IPS-18a (cell line): ENCODE results near the gene ASCC2.

Experiments
- H3K27ac ChIP-seq: one replicate; pipeline ENCODE4 v1.5.1; 2013; ENCODE audit warnings: low read length
- H3K27me3 ChIP-seq: one replicate; pipeline ENCODE4 v1.6.1; 2013; ENCODE audit warnings: mild to moderate bottlenecking, low read length; ENCODE audit not compliant: control insufficient read depth, insufficient read depth
- H3K36me3 ChIP-seq: one replicate; pipeline ENCODE4 v1.6.1; 2013; ENCODE audit warnings: low read depth, low read length; ENCODE audit not compliant: control insufficient read depth
- H3K4me1 ChIP-seq: one replicate; pipeline ENCODE4 v1.6.1; 2013; ENCODE audit warnings: low read depth, low read length; ENCODE audit not compliant: control insufficient read depth
- H3K4me3 ChIP-seq: one replicate; pipeline ENCODE4 v1.5.1; 2013; ENCODE audit warnings: low read length
- H3K9ac ChIP-seq: one replicate; pipeline ENCODE4 v1.6.1; 2013; ENCODE audit warnings: mild to moderate bottlenecking, low read length, moderate library complexity
- H3K9me3 ChIP-seq: one replicate; pipeline ENCODE4 v1.6.1; 2013; ENCODE audit warnings: low read depth, low read length; ENCODE audit not compliant: control insufficient read depth

Gene ASCC2

GRCh38 chr22:29782061-29782845, 55.8 kb downstream of the ASCC2 start:
- Histone ChIP-seq H3K4me1 (no peaks in the 10 kb centered on the region), H3K4me3 (no peak overlapping the region), H3K36me3 (no peaks in the 10 kb centered on the region), H3K9ac (no peak overlapping the region), H3K27me3 (no peaks in the 10 kb centered on the region), H3K27ac (no peak overlapping the region), H3K9me3 (no peaks in the 10 kb centered on the region)

DNA sequence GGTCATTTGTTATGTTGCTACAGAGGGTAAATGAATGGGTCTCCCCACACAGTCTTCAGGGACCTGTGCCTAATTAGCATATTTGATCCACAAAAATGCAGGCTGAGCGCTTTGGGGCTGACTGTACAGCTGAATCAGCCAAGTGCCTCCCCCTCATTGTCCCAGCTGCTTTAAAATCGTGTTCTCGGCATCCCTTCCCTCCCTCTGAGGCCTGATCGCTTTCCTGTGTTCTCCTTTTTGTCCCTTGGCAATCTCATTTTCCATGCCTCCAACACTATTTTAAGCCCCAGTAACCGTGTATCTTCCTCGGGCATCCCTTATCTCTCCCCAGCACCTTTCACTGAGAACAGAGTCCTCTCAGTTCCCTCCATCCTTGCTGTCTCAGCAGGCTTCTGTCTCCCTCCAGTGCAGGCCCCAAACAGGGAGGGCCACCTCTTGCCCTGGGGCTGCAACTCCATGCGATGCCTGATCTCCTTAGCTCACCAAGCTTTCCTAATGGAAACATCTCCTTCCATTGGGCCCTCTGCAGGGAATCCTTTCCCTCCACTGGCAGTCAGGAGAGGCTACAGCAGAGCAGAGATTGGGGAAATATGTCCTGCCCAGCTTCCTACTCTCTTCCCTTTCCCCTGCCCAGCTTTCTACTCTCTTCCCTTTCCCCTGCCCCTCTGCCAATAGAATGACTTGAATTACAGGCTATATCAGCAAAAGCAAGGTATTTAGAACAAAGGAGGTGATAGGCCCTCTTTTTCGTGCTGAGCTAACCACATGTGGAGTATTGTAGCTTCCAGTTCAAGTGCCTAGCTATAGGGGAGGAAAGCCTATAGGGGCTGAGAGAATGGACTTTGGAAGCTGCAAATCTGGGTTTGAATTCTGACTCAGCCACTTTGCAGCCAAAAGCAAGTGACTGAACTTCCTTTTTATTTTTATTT, 57.1 kb downstream of the ASCC2 start:
- Histone ChIP-seq H3K27ac (no peak overlapping the region), H3K27me3 (no peaks in the 10 kb centered on the region), H3K9ac (no peak overlapping the region), H3K4me3 (no peak overlapping the region), H3K9me3 (no peaks in the 10 kb centered on the region), H3K36me3 (no peaks in the 10 kb centered on the region), H3K4me1 (no peaks in the 10 kb centered on the region)

DNA sequence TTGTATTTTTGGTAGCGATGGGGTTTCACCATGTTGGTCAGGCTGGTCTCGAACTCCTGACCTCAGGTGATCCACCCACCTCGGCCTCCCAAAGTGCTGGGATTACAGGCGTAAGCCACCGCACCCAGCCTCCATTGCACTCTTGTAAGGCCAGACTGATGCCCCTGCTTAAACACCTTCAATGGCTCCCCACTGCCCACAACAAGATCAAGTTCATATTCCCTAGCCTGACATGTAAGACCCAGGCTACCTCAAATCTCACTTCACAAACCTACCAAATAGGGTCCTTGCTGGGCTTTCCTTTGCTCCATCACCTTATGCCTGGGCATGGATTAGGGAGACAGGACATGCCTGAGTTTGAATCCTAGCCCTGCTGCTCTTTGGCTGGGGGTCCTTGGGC, 57.9 kb downstream of the ASCC2 start:
- no peak overlapping the region for H3K9ac ChIP-seq
- H3K27me3 ChIP-seq, result no peaks in the 10 kb centered on the region
- H3K9me3 ChIP-seq, result no peaks in the 10 kb centered on the region
- no peak overlapping the region for H3K4me3 ChIP-seq
- no peaks in the 10 kb centered on the region for H3K36me3 ChIP-seq
- no peaks in the 10 kb centered on the region for H3K4me1 ChIP-seq
- H3K27ac ChIP-seq, result no peak overlapping the region

DNA sequence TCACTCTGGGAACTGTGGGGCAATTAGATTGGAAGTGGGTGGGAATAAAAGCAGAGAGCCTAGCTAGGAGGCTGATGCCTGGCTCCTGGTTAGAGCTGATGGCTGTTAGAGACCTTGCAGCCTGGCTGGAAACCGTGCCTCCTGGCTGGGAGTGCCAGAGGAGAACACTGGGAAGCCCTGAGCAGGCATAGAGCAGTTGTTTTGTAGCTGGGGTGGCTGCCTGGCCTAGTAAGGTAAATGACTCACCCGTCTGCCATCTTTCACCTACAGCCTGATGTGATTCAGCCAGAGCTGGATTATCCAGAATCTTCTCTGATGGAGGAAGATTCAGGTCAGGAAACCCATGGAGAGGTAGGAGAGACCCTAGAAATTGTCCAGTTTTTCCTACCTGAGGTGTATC, 64.8 kb downstream of the ASCC2 start:
- no peak overlapping the region for H3K27ac ChIP-seq
- no peak overlapping the region for H3K9ac ChIP-seq
- peaks cover 24% of the 10 kb centered on the region for H3K36me3 ChIP-seq
- no peak overlapping the region for H3K4me3 ChIP-seq
- no peaks in the 10 kb centered on the region for H3K27me3 ChIP-seq
- H3K4me1 ChIP-seq, result peaks cover 1% of the 10 kb centered on the region
- no peaks in the 10 kb centered on the region for H3K9me3 ChIP-seq

- Histone ChIP-seq H3K9me3 (no peaks in the 10 kb centered on the region), H3K27ac (no peak overlapping the region), H3K4me3 (no peak overlapping the region), H3K9ac (no peak overlapping the region), H3K4me1 (peaks cover 4% of the 10 kb centered on the region), H3K27me3 (no peaks in the 10 kb centered on the region), H3K36me3 (peaks cover 24% of the 10 kb centered on the region)
These were observed 65.9 kb downstream of the ASCC2 start for GRCh38 chr22:29772170-29772641.

- no peak overlapping the region for H3K4me3 ChIP-seq
- H3K9ac ChIP-seq, result no peak overlapping the region
- no peaks in the 10 kb centered on the region for H3K27me3 ChIP-seq
- no peak overlapping the region for H3K27ac ChIP-seq
- peaks cover 24% of the 10 kb centered on the region for H3K36me3 ChIP-seq
- peaks cover 4% of the 10 kb centered on the region for H3K4me1 ChIP-seq
- no peaks in the 10 kb centered on the region for H3K9me3 ChIP-seq
These were observed 68.3 kb downstream of the ASCC2 start for GRCh38 chr22:29769723-29770321.

GRCh38 chr22:29768052-29768693, 69.9 kb downstream of the ASCC2 start:
- Histone ChIP-seq H3K4me1 (peaks cover 4% of the 10 kb centered on the region), H3K27me3 (no peaks in the 10 kb centered on the region), H3K36me3 (peaks cover 24% of the 10 kb centered on the region), H3K9ac (peak overlapping the region; percentile 79), H3K27ac (no peak overlapping the region), H3K4me3 (peak overlapping the region; percentile 86), H3K9me3 (no peaks in the 10 kb centered on the region)

DNA sequence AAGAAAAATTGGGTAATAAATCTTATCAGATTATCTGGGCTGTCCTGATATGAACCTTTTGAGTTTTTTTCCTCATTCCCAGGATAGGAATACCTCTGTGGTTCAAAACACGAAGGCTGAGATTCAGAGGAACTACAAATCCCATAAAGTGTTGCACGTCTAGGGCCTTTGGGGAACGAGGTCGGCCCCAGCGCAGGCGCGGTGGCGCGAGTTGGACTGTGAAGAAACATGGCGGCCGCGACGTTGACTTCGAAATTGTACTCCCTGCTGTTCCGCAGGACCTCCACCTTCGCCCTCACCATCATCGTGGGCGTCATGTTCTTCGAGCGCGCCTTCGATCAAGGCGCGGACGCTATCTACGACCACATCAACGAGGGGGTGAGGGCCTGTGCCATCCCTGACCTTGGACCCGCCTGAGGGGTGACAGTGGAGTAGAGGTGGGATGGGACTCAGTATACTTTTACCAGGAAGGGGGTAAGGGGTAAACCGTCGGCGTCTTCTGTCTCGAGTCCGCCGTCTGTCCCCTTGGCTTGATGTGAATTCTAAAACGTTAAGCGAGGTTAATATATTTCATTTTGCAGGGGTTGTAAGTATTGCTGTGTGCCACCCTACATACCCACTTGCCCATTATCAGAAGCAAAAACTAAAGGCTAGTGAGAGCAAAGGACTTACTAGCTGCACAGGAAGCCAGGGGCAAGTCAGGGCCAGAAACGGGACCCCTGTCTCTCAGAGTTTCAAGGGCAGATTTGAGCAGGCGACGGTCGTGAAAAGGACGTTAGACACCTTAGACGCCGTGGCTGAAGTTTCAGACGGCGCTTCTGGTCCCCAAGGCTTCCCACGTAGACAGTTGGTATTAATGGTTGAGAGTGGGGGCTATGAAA, 70.7 kb downstream of the ASCC2 start, which contains the start of gene UQCR10:
Gene UQCR10 (plus strand): TSS at position 199 of the 881 bp plus-strand sequence. CDS start 30 bp downstream, at position 229.
- peak within 1 kb of the TSS; percentile 86 for H3K4me3 ChIP-seq
- peaks cover 24% of the 10 kb centered on the region for H3K36me3 ChIP-seq
- peak within 1 kb of the TSS; percentile 79 for H3K9ac ChIP-seq

DNA sequence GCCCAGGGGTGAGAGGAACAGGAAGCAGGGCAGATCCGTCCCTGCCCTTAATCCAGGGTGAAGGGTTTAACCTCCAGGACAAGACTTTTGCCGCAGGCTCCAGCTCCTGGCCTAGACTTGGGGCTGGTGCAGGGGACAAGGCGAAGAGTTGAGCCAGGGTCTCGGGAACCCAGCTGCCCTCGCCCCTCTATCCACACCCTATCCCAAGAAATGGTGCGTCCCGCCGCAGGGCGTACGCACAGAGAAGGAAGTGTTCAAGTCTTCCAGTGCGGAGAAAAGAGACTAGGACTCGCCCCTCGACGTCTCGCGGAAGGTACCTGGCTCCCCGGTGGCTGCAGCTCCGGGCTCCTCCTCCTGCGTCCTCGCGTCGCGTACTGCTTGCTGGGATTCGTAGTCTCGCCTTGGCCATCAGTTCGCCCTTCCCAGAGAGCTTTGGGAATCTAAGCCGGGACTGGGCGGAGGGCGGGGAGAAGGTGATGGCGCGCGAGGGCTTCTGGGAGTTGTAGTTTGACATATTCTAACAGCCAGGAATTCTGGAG, 71.4 kb downstream of the ASCC2 start, which contains the start of gene ZMAT5:
Gene ZMAT5 (minus strand): TSS at position 376 of the 539 bp plus-strand sequence. CDS start 18,463 bp downstream, outside the sequence.
- H3K9me3 ChIP-seq, result no peaks in the 10 kb centered on the region
- peak within 1 kb of the TSS; percentile 79 for H3K9ac ChIP-seq
- peak within 1 kb of the TSS; percentile 86 for H3K4me3 ChIP-seq
- H3K36me3 ChIP-seq, result peaks cover 24% of the 10 kb centered on the region
- peak within 1 kb of the TSS; percentile 96 for H3K27ac ChIP-seq
- H3K27me3 ChIP-seq, result no peaks in the 10 kb centered on the region
- peaks cover 4% of the 10 kb centered on the region for H3K4me1 ChIP-seq

More for the DNA sequence above, 70.7 kb downstream of the ASCC2 start, which contains the start of gene UQCR10:
- H3K27ac ChIP-seq, result peak within 1 kb of the TSS; percentile 96
- H3K9me3 ChIP-seq, result no peaks in the 10 kb centered on the region
- H3K27me3 ChIP-seq, result no peaks in the 10 kb centered on the region
- H3K4me1 ChIP-seq, result peaks cover 4% of the 10 kb centered on the region
